ENCODE measurements around the gene C7orf57. TPM values are rescaled to one million over a fixed set of nuclear protein-coding genes. Genes with fewer than 3 reads are reported as not detected.

C7orf57 gene
- total RNA-seq, 1 donor from 2014 or later = not detected

DNA sequence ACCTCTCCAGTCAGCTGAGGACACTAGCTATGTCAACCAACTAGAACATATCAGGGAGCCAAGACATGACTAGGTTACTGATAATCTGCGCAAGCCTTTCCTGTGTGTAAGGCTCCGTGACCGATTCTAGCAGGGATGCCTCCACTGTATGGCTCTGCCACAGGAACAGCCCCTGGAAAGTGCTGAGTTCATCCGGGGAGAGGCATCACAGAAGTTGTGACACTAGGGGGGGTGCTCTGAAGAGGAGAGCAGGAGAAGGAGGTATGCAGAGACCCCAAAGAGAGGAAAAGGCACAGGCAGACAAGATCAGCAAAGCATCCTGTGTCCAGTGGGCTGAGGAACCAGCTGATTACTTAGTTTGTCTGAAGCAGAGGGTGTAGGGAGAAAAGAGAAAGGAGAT, 67.2 kb downstream of the C7orf57 start:
- ATAC-seq (ENCODE audit: low read depth) (no peak), DNase-seq (no peak)
- Mint-ChIP-seq H3K9me3 (no peaks in the 10 kb centered on the region), H3K4me3 (no peak overlapping the region), H3K4me1 (peaks cover 2% of the 10 kb centered on the region), H3K27ac (no peak overlapping the region), H3K27me3 (no peaks in the 10 kb centered on the region), H3K36me3 (ENCODE audit: low read depth) (peaks cover 25% of the 10 kb centered on the region)
- no peak for TF ChIP-seq CTCF (IDR thresholded peaks at IDR 0.05)
- intact Hi-C loops (cut with micrococcal nuclease) = no loop called here
- ChIA-PET POLR2A (no interaction called here), CTCF (interaction anchor here (0.9 to 1.6 kb wide), 3 partner anchors 8 to 111 kb away, joined by 3 to 6 read pairs (median 5); no protein-coding TSS in a partner anchor)

- no peak for TF ChIP-seq CTCF (IDR thresholded peaks at IDR 0.05)
- H3K4me1 Mint-ChIP-seq = peaks cover 1% of the 10 kb centered on the region
- no peaks in the 10 kb centered on the region for H3K27me3 Mint-ChIP-seq
- H3K4me3 Mint-ChIP-seq = no peak overlapping the region
- H3K27ac Mint-ChIP-seq = no peak overlapping the region
- ATAC-seq (ENCODE audit: low read depth) = no peak
- no peak for DNase-seq
- ChIA-PET POLR2A (no interaction called here), CTCF (interaction anchor here (1.4 to 2.7 kb wide), 2 partner anchors 114 to 160 kb away, joined by 6 to 11 read pairs; no protein-coding TSS in a partner anchor)
- intact Hi-C loops (cut with micrococcal nuclease) = no loop called here
- peaks cover 33% of the 10 kb centered on the region for H3K36me3 Mint-ChIP-seq (ENCODE audit: low read depth)
- H3K9me3 Mint-ChIP-seq = no peaks in the 10 kb centered on the region
These were observed 69.7 kb downstream of the C7orf57 start for GRCh38 chr7:48105045-48105444.

GRCh38 chr7:48106906-48107659, 71.7 kb downstream of the C7orf57 start:
- no peak for DNase-seq
- Mint-ChIP-seq H3K4me3 (no peak overlapping the region), H3K9me3 (no peaks in the 10 kb centered on the region), H3K4me1 (peaks cover 5% of the 10 kb centered on the region), H3K36me3 (ENCODE audit: low read depth) (peaks cover 33% of the 10 kb centered on the region), H3K27me3 (peaks cover 6% of the 10 kb centered on the region), H3K27ac (no peak overlapping the region)
- no peak for TF ChIP-seq CTCF (IDR thresholded peaks at IDR 0.05)
- CTCF ChIA-PET = interaction anchor here (1.1 to 3.9 kb wide), 4 partner anchors 115 to 162 kb away, joined by 4 to 108 read pairs (median 41); no protein-coding TSS in a partner anchor
- ATAC-seq (ENCODE audit: low read depth) = no peak
- POLR2A ChIA-PET = no interaction called here
- intact Hi-C loops (cut with micrococcal nuclease) = no loop called here

GRCh38 chr7:48107926-48108472, 72.7 kb downstream of the C7orf57 start:
- intact Hi-C loops (cut with micrococcal nuclease) = no loop called here
- CTCF ChIA-PET = interaction anchor here (2.9 to 3.9 kb wide), 3 partner anchors 15 to 163 kb away, joined by 11 to 108 read pairs (median 71); no protein-coding TSS in a partner anchor
- POLR2A ChIA-PET = no interaction called here
- Mint-ChIP-seq H3K4me3 (no peak overlapping the region), H3K27me3 (peaks cover 6% of the 10 kb centered on the region), H3K9me3 (no peaks in the 10 kb centered on the region), H3K4me1 (peaks cover 5% of the 10 kb centered on the region), H3K27ac (no peak overlapping the region), H3K36me3 (ENCODE audit: low read depth) (peaks cover 30% of the 10 kb centered on the region)
- ATAC-seq (ENCODE audit: low read depth) (no peak), DNase-seq (no peak)
- no peak for TF ChIP-seq CTCF (IDR thresholded peaks at IDR 0.05)

All from activated B cell treated with CpG ODN at 0.5 μM for 24 hours (primary cell).